Ishikawa (cell line): ENCODE measurements around the gene SEC14L5.

Experiments used
- CEBPB ChIP-seq: IDR thresholded peaks from 2 replicates; pipeline ENCODE4 v1.6.1; 2012
- CREB1 ChIP-seq: IDR thresholded peaks from 2 replicates; pipeline ENCODE4 v1.6.1; 2012; ENCODE audit warnings: low read depth
- EGR1 ChIP-seq: IDR thresholded peaks from 2 replicates; pipeline ENCODE4 v1.6.1; 2012
- EP300 ChIP-seq: IDR thresholded peaks from 2 replicates; pipeline ENCODE4 v1.6.1; 2012; ENCODE audit warnings: borderline replicate concordance
- FOXM1 ChIP-seq: IDR thresholded peaks from 2 replicates; pipeline ENCODE4 v1.6.1; 2012; ENCODE audit warnings: low read depth, borderline replicate concordance
- MAX ChIP-seq: IDR thresholded peaks from 2 replicates; pipeline ENCODE4 v1.6.1; 2012
- NFIC ChIP-seq: IDR thresholded peaks from 2 replicates; pipeline ENCODE4 v1.6.1; 2012
- RAD21 ChIP-seq: IDR thresholded peaks from 2 replicates; pipeline ENCODE4 v1.6.1; 2012; ENCODE audit warnings: low read depth
- REST ChIP-seq: IDR thresholded peaks from 2 replicates; pipeline ENCODE4 v1.6.1; 2012; ENCODE audit warnings: low read depth, mild to moderate bottlenecking
- TAF1 ChIP-seq: IDR thresholded peaks from 2 replicates; pipeline ENCODE4 v1.6.1; 2012; ENCODE audit warnings: low read depth, mild to moderate bottlenecking
- TCF12 ChIP-seq: IDR thresholded peaks from 2 replicates; pipeline ENCODE4 v1.6.1; 2012; ENCODE audit warnings: low read depth
- TEAD4 ChIP-seq: IDR thresholded peaks from 2 replicates; pipeline ENCODE4 v1.6.1; 2012
- YY1 ChIP-seq: IDR thresholded peaks from 2 replicates; pipeline ENCODE4 v1.6.1; 2012; ENCODE audit warnings: low read depth
- ZBTB7A ChIP-seq: IDR thresholded peaks from 2 replicates; pipeline ENCODE4 v1.6.1; 2012; ENCODE audit warnings: low read depth
- TF ChIP-seq, protein P1 (sequence below): IDR thresholded peaks from 2 replicates; pipeline ENCODE4 v1.6.1; 2012

SEC14L5 gene

GRCh38 chr16:5016967-5017677 lies 59.0 kb downstream of the SEC14L5 start:
- no peak for TF ChIP-seq EGR1
- TF ChIP-seq, protein P1, sequence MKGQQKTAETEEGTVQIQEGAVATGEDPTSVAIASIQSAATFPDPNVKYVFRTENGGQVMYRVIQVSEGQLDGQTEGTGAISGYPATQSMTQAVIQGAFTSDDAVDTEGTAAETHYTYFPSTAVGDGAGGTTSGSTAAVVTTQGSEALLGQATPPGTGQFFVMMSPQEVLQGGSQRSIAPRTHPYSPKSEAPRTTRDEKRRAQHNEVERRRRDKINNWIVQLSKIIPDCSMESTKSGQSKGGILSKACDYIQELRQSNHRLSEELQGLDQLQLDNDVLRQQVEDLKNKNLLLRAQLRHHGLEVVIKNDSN: no peak
- TF ChIP-seq ZBTB7A: no peak
- no peak for TF ChIP-seq FOXM1
- no peak for TF ChIP-seq MAX
- no peak for TF ChIP-seq CEBPB
- TF ChIP-seq TCF12: no peak
- TF ChIP-seq REST: no peak
- TF ChIP-seq RAD21: no peak
- no peak for TF ChIP-seq TAF1

GRCh38 chr16:5017678-5017969 lies 59.5 kb downstream of the SEC14L5 start:
- no peak for TF ChIP-seq NFIC
- TF ChIP-seq CEBPB: no peak
- no peak for TF ChIP-seq EGR1
- no peak for TF ChIP-seq RAD21
- no peak for TF ChIP-seq TAF1
- TF ChIP-seq, protein P1: no peak
- TF ChIP-seq CREB1: no peak
- TF ChIP-seq YY1: no peak
- no peak for TF ChIP-seq MAX
- no peak for TF ChIP-seq FOXM1
- TF ChIP-seq TCF12: no peak
- TF ChIP-seq REST: no peak
- no peak for TF ChIP-seq EP300
- no peak for TF ChIP-seq TEAD4
- TF ChIP-seq ZBTB7A: no peak

DNA sequence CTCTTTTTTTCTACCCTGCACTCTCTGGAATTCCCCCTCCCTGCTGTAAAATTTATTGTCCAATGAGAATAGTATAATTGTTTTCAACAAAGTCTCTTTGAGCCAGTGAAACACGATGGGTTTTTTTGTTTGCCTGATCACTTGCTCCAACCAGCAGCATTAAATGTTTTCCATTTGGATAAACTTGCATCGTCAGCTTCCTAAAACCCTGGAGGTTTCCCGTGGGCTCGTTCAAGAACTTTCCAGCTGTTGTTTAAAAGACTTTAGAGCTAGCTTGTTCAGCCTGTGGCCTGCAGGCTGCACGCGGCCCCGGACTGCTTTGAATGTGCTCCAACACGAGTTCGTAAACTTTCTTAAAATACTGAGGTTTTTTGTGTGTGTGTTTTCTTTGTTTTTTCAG lies 60.7 kb downstream of the SEC14L5 start:
- no peak for TF ChIP-seq TCF12
- no peak for TF ChIP-seq NFIC
- TF ChIP-seq RAD21: no peak

GRCh38 chr16:5019775-5020174 lies 61.6 kb downstream of the SEC14L5 start:
- TF ChIP-seq ZBTB7A (no peak), TEAD4 (no peak), MAX (no peak), CREB1 (no peak), TCF12 (no peak), EP300 (no peak), NFIC (no peak), EGR1 (no peak), TAF1 (no peak), CEBPB (no peak), FOXM1 (no peak), RAD21 (no peak), YY1 (no peak)

DNA sequence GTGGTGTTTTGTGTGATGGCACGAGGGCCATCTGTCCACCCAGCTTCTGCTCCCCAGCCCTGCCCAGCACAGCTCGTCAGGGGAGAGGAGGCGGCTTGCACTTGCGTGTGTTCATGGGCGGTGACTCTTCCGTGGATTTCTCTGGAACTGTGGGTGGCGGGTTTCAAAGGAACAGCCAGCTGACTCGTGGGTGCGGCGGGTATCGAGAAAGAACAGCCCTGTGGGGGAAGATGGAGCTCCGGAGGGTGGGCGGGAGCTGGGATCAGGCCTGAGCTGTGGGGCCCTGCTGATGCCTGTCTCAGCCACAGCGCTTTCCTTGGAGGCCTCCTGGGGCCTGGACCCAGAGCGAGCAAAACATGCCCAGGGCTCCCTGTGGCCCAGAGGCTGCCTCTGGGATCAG lies 62.4 kb downstream of the SEC14L5 start:
- TF ChIP-seq TEAD4 (no peak), EGR1 (no peak)

GRCh38 chr16:5022521-5022920 lies 64.4 kb downstream of the SEC14L5 start:
- TF ChIP-seq FOXM1 (no peak), TCF12 (no peak), YY1 (no peak), REST (no peak)
- TF ChIP-seq, protein P1: no peak
